Mucosa of descending colon (tissue), 3 donors: Measurements from ENCODE around the gene UBXN4. TPM values are rescaled to one million over a fixed set of nuclear protein-coding genes. Genes with fewer than 3 reads are reported as not detected.
"Not testable (repeated sequence)": the region's sequence is repeated elsewhere in the genome, so short reads cannot be mapped to it uniquely, and the experiment has no call there.

Experiments
- ATAC-seq: fragments of 200-7000 bp; cut with Tn5 transposase; one replicate; pipeline ENCODE4 v1.9.1; 2020; ENCODE audit warnings: mild to moderate bottlenecking, moderate library complexity
- DNase-seq, 3 donors: peaks; one replicate each; pipeline ENCODE4 v3.0.0-alpha.2; 2020
- H3K36me3 ChIP-seq: fragments of 200-600 bp; one replicate; pipeline ENCODE4 v1.8.0; 2021; ENCODE audit warnings: low read depth, mild to moderate bottlenecking
- H3K4me1 ChIP-seq: fragments of 200-600 bp; one replicate; pipeline ENCODE4 v1.8.0; 2021; ENCODE audit warnings: low read depth, mild to moderate bottlenecking
- H3K4me3 ChIP-seq: fragments of 200-600 bp; one replicate; pipeline ENCODE4 v1.8.0; 2021; ENCODE audit warnings: mild to moderate bottlenecking
- H3K9me3 ChIP-seq: fragments of 200-600 bp; one replicate; pipeline ENCODE4 v1.8.0; 2021; ENCODE audit warnings: mild to moderate bottlenecking
- CTCF ChIP-seq: fragments of 200-600 bp; IDR thresholded peaks from one replicate; pipeline ENCODE4 v1.8.0; 2022; ENCODE audit warnings: antibody characterized with exemption, mild to moderate bottlenecking
- intact Hi-C, 2 donors: fragments of 100-400 bp; cut with DNase I in 1 of 2; cut with micrococcal nuclease in 1 of 2; formaldehyde crosslinking; loops; one replicate each; pipeline versions ENCODE4 v1.11.0 to v1.11.1; 2022; cut with DNase I, micrococcal nuclease
- total RNA-seq, 3 donors: library from RNA; stranded (reverse); fragmentation: NEBNext Ultra II Directional in 2 of 3; extraction: Animal tissue kit (Norgen Biotek cat#: 25700) in 2 of 3; gene quantifications; one replicate each; pipeline versions ENCODE4 v1.2.1 to v1.2.4, GENCODE V29; 2021 to 2023
- donor health status: DM: no; HTN: no; CAD: no; lungs with moderate emphysema.
- donor health status: DM: no; HTN: no; CAD: no.
- donor health status: DM: no; HTN: yes; CAD: no.

UBXN4 gene
- total RNA-seq, 3 donors from 2014 or later = 87.8 to 110 (median 94.9) TPM

- H3K36me3 ChIP-seq = no peaks in the 10 kb centered on the region
- DNase-seq (no peak), ATAC-seq (no peak)
- H3K9me3 ChIP-seq = peaks cover 18% of the 10 kb centered on the region
- no peak for TF ChIP-seq CTCF
- intact Hi-C loops = no loop called here
- H3K4me3 ChIP-seq = no peak overlapping the region
- no peaks in the 10 kb centered on the region for H3K4me1 ChIP-seq
Observed at GRCh38 chr2:135800513-135801460, 59.1 kb downstream of the UBXN4 start.

GRCh38 chr2:135802350-135802749 is 60.7 kb downstream of the UBXN4 start:
- Histone ChIP-seq H3K4me1 (no peaks in the 10 kb centered on the region), H3K36me3 (no peaks in the 10 kb centered on the region), H3K9me3 (peaks cover 18% of the 10 kb centered on the region), H3K4me3 (no peak overlapping the region)
- no peak for ATAC-seq
- DNase-seq = no peak
- intact Hi-C loops = no loop called here
- no peak for TF ChIP-seq CTCF

- no peak for ATAC-seq
- DNase-seq = no peak
- intact Hi-C loops = no loop called here
- H3K4me3 ChIP-seq = no peak overlapping the region
- no peaks in the 10 kb centered on the region for H3K4me1 ChIP-seq
- H3K36me3 ChIP-seq = no peaks in the 10 kb centered on the region
- TF ChIP-seq CTCF = no peak
- H3K9me3 ChIP-seq = peaks cover 18% of the 10 kb centered on the region
Observed at GRCh38 chr2:135803278-135803677, 61.6 kb downstream of the UBXN4 start.

- H3K4me3 ChIP-seq, ATAC-seq, DNase-seq, intact Hi-C loops, H3K9me3 ChIP-seq, H3K36me3 ChIP-seq, H3K4me1 ChIP-seq: not testable (repeated sequence)
Observed at GRCh38 chr2:135807874-135808273, 66.2 kb downstream of the UBXN4 start.

- no peak for TF ChIP-seq CTCF
- no peak for ATAC-seq
- H3K36me3 ChIP-seq = no peaks in the 10 kb centered on the region
- no peaks in the 10 kb centered on the region for H3K4me1 ChIP-seq
- intact Hi-C loops = no loop called here
- no peak overlapping the region for H3K4me3 ChIP-seq
- DNase-seq = no peak
- H3K9me3 ChIP-seq = no peaks in the 10 kb centered on the region
Observed at GRCh38 chr2:135812907-135813511, 71.4 kb downstream of the UBXN4 start.

- DNase-seq (no peak), ATAC-seq (no peak)
- intact Hi-C loops = no loop called here
- TF ChIP-seq CTCF = no peak
- H3K9me3 ChIP-seq = no peaks in the 10 kb centered on the region
- H3K36me3 ChIP-seq = no peaks in the 10 kb centered on the region
- H3K4me1 ChIP-seq = no peaks in the 10 kb centered on the region
- H3K4me3 ChIP-seq = no peak overlapping the region
Observed at GRCh38 chr2:135815269-135815668, 73.6 kb downstream of the UBXN4 start.
